Endothelial cell of umbilical vein (primary cell): ENCODE data around the gene SCAND1. TPM values are rescaled to one million over a fixed set of nuclear protein-coding genes. Genes with fewer than 3 reads are reported as not detected.

Experiments
- BruUV-seq: library from RNA; stranded (reverse); fragments of 400-500 nt; replicated peaks from 2 replicates; lab custom pipeline; 2021; lab: Mats Ljungman, UMichigan
- CTCF ChIA-PET: fragments of 300-600, 350-600 bp; sonication (Branson Sonifier 250); formaldehyde crosslinking; loops from one replicate; lab custom pipeline; 2021; ENCODE audit warnings: antibody characterized with exemption, inconsistent platforms; lab: Charles Lee
- POLR2A ChIA-PET: fragments of 300-600, 350-600 bp; sonication (Branson Sonifier 250); formaldehyde crosslinking; loops from one replicate; lab custom pipeline; 2021; ENCODE audit warnings: antibody characterized with exemption, inconsistent platforms; lab: Charles Lee
- DNase-seq: peaks from one replicate; pipeline ENCODE4 v3.0.0-alpha.2; 2011; ENCODE audit warnings: low read depth, low spot score
- FAIRE-seq: peaks from 2 replicates; lab custom pipeline; 2011; peaks lifted over from hg19 to GRCh38; lab: Jason Lieb, UNC
- H2AFZ ChIP-seq: 2 replicates; pipeline ENCODE4 v1.6.0; 2012; ENCODE audit warnings: low read depth, low read length, control low read depth, inconsistent platforms
- H3K27ac ChIP-seq: 2 replicates; pipeline ENCODE4 v1.5.1; 2011; ENCODE audit warnings: low read depth, mild to moderate bottlenecking, control low read depth, low read length, moderate library complexity; ENCODE audit not compliant: insufficient read depth
- H3K27me3 ChIP-seq, 2 experiments: 2 replicates each; pipeline versions ENCODE4 v1.6.0 to v1.6.1; 2011; ENCODE audit warnings: low read length in 2 of 2, mixed read lengths in 1 of 2; ENCODE audit not compliant: control insufficient read depth in 2 of 2, insufficient read depth in 2 of 2
- H3K36me3 ChIP-seq, 2 experiments: 2 replicates in 1 of 2; 3 replicates in 1 of 2; pipeline ENCODE4 v1.5.1; 2011; ENCODE audit warnings: low read length in 2 of 2, mild to moderate bottlenecking in 1 of 2, moderate library complexity in 1 of 2; ENCODE audit not compliant: control insufficient read depth in 2 of 2, insufficient read depth in 2 of 2; ENCODE audit errors: extremely low read depth in 1 of 2
- H3K4me1 ChIP-seq: 3 replicates; pipeline ENCODE4 v1.5.1; 2011; ENCODE audit warnings: mild to moderate bottlenecking, low read length; ENCODE audit not compliant: control insufficient read depth, insufficient read depth; ENCODE audit errors: extremely low read depth
- H3K4me2 ChIP-seq: 2 replicates; pipeline ENCODE4 v1.6.1; 2011; ENCODE audit warnings: low read length, control low read depth, mixed read lengths; ENCODE audit not compliant: insufficient read depth
- H3K4me3 ChIP-seq, 3 experiments: fragments of 200-600 bp in 1 of 3; sonication (generic), shearing (Covaris generic) in 1 of 3; replicated peaks in 1 of 3; 2 replicates each; pipeline ENCODE4 v1.5.1; 2011 to 2016; ENCODE audit warnings: control low read depth in 3 of 3, low read length in 3 of 3, mild to moderate bottlenecking in 2 of 3, inconsistent platforms in 1 of 3, low read depth in 1 of 3, moderate library complexity in 1 of 3; ENCODE audit not compliant: insufficient read depth in 1 of 3
- H3K79me2 ChIP-seq: 2 replicates; pipeline ENCODE4 v1.6.0; 2012; ENCODE audit warnings: low read length, inconsistent platforms; ENCODE audit not compliant: control insufficient read depth, insufficient read depth
- H3K9ac ChIP-seq: replicated peaks from 2 replicates; pipeline ENCODE3; 2011; ENCODE audit warnings: low read length, control low read depth; ENCODE audit not compliant: insufficient read depth; ENCODE audit errors: extremely low read depth
- H3K9me1 ChIP-seq: replicated peaks from 3 replicates; pipeline ENCODE4 v1.6.0; 2011; ENCODE audit warnings: mild to moderate bottlenecking, low read length; ENCODE audit not compliant: control insufficient read depth, insufficient read depth; ENCODE audit errors: extremely low read depth
- H3K9me3 ChIP-seq: replicated peaks from 2 replicates; pipeline ENCODE4 v1.5.1; 2012; ENCODE audit warnings: low read length, inconsistent platforms; ENCODE audit not compliant: control insufficient read depth, insufficient read depth
- H4K20me1 ChIP-seq: replicated peaks from 2 replicates; pipeline ENCODE3; 2011; ENCODE audit warnings: mild to moderate bottlenecking, low read length; ENCODE audit not compliant: control insufficient read depth, insufficient read depth; ENCODE audit errors: extremely low read depth
- EZH2 ChIP-seq: IDR thresholded peaks from 2 replicates; pipeline ENCODE4 v1.6.1; 2012; ENCODE audit warnings: borderline replicate concordance, low read depth, mild to moderate bottlenecking, moderate library complexity, low read length, inconsistent platforms; ENCODE audit not compliant: severe bottlenecking
- FOS ChIP-seq: IDR thresholded peaks from 2 replicates; pipeline ENCODE4 v1.6.1; 2011; ENCODE audit warnings: mild to moderate bottlenecking, low read length, moderate library complexity, borderline replicate concordance; ENCODE audit not compliant: insufficient read depth
- GATA2 ChIP-seq: IDR thresholded peaks from 2 replicates; pipeline ENCODE4 v1.7.0; 2011; ENCODE audit warnings: low read depth, mild to moderate bottlenecking, moderate library complexity, mixed read lengths, low read length; ENCODE audit not compliant: insufficient read length, insufficient read depth
- JUN ChIP-seq: IDR thresholded peaks from 2 replicates; pipeline ENCODE4 v1.6.1; 2011; ENCODE audit warnings: borderline replicate concordance, low read depth; ENCODE audit not compliant: insufficient read length, insufficient read depth
- MYC ChIP-seq: IDR thresholded peaks from one replicate; pipeline ENCODE4 v1.6.1; 2011; ENCODE audit warnings: mild to moderate bottlenecking, low read depth, low read length
- POLR2A ChIP-seq: IDR thresholded peaks from 2 replicates; pipeline ENCODE4 v1.6.1; 2012; ENCODE audit warnings: low read depth, mild to moderate bottlenecking, control low read depth, low read length
- POLR2AphosphoS5 ChIP-seq: IDR thresholded peaks from 2 replicates; pipeline ENCODE4 v1.6.1; 2012; ENCODE audit warnings: low read depth, mild to moderate bottlenecking, control low read depth, low read length, moderate library complexity; ENCODE audit not compliant: insufficient read depth
- dilution Hi-C: fragments of 300-500 bp; cut with MboI; formaldehyde crosslinking; loops from one replicate; pipeline ENCODE4 v1.15.0; 2019; ENCODE audit warnings: low sequenced_read_pairs; ENCODE audit not compliant: extremely low pct_ligation_motif_present
- intact Hi-C: fragments of 100-400 bp; cut with micrococcal nuclease; formaldehyde crosslinking; loops from one replicate; pipeline ENCODE4 v1.10.0; 2022
- polyA plus RNA-seq, 4 experiments: library from polyadenylated mRNA; depleted of rRNA in 3 of 4; stranded (reverse) in 3 of 4; unstranded in 1 of 4; fragments of >200 nt; gene quantifications; 2 replicates each; pipeline versions ENCODE4 v1.2.1 to v1.2.3, GENCODE V29; 2011 to 2012; ENCODE audit warnings: missing spikeins in 1 of 4
- total RNA-seq: library from RNA; stranded (reverse); gene quantifications from 2 replicates; pipeline ENCODE4 v1.2.3, GENCODE V29; 2021
- TF ChIP-seq, protein P1 (sequence below), 2 donors: IDR thresholded peaks; 1 replicate in 1 of 2; 2 replicates in 1 of 2; pipeline ENCODE4 v1.5.1; 2011; ENCODE audit warnings: low read length in 2 of 2, mild to moderate bottlenecking in 2 of 2, moderate library complexity in 2 of 2, control low read depth in 1 of 2, inconsistent platforms in 1 of 2, low read depth in 1 of 2; ENCODE audit not compliant: insufficient read depth in 1 of 2; ENCODE audit errors: extremely low read depth in 1 of 2
- TF ChIP-seq, protein P2 (sequence below): IDR thresholded peaks from 2 replicates; pipeline ENCODE4 v1.6.1; 2011; ENCODE audit not compliant: insufficient read depth, insufficient read length

SCAND1 gene
- total and polyA plus RNA-seq, 2 donors (not counting 3 experiments of a cell fraction or from before 2014, with no cell fraction given): 83.5 to 85.7 TPM

DNA sequence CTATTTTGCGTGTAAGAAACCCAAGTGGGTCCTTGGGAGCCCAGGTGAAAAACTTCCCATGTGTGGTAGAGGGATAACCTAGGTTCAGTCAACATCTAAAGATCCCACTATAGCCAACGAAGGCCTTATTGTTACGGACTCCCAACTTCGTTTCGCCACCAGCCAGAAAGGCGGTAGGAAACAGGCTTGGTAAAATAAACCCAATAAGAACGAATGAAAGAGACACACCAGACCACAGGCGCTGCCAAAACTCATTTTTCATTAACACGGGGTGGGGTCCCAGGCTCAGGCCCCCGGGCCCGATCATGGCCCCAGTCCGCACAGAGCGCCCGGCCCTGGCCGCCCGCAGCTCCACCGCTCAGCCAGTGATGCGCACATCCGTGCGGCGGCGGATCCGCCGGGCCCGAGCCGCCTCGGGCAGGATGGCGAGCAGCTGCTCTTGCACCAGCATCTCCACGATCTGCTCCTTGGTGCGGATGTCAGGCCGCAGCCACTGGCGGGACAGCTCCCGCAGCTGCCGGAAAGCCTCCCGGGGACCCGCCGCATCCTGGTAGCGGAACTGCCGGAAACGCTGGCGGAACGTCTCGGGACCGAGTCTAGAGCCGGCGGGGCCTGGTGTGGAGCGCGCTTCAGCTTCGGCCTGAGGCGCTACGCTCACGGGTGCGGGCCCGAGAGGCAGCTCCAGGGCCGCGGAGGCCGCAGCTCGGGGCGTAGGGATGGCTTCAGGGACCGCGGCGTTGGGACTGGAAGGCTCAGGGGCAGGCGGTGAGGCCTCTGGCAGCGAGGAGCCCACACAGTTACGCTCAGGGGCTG, 709 bp downstream of the SCAND1 start:
- no peaks in the 10 kb centered on the region for H3K9me1 ChIP-seq
- FAIRE-seq: peak; percentile 66
- ChIA-PET CTCF (interaction anchor here (0.6 to 3.9 kb wide), 37 partner anchors 8 to 352 kb away, joined by 3 to 38 read pairs (median 4); partner anchors contain the start of genes PHF20, RBM39 and ROMO1), POLR2A (interaction anchor here (0.6 to 1.5 kb wide), 8 partner anchors 11 to 539 kb away, joined by 3 to 6 read pairs (median 4); partner anchors contain the start of genes PHF20 and RBM39)
- H3K79me2 ChIP-seq: peaks cover 20% of the 10 kb centered on the region
- intact Hi-C loops (loop anchor here (1.0 to 5.0 kb wide), 4 partner anchors 111 to 336 kb away; partner anchors contain the start of genes RBM39 and SPAG4), dilution Hi-C loops (no loop called here)
- H3K27me3 ChIP-seq: no peaks in the 10 kb centered on the region
- H3K27ac ChIP-seq: peak overlapping the region; percentile 94
- H3K9ac ChIP-seq: peak overlapping the region; percentile 97
- TF ChIP-seq FOS (no peak), POLR2AphosphoS5 (no peak), EZH2 (no peak), GATA2 (no peak), POLR2A (no peak), MYC (no peak), JUN (no peak)
- TF ChIP-seq, protein P1, sequence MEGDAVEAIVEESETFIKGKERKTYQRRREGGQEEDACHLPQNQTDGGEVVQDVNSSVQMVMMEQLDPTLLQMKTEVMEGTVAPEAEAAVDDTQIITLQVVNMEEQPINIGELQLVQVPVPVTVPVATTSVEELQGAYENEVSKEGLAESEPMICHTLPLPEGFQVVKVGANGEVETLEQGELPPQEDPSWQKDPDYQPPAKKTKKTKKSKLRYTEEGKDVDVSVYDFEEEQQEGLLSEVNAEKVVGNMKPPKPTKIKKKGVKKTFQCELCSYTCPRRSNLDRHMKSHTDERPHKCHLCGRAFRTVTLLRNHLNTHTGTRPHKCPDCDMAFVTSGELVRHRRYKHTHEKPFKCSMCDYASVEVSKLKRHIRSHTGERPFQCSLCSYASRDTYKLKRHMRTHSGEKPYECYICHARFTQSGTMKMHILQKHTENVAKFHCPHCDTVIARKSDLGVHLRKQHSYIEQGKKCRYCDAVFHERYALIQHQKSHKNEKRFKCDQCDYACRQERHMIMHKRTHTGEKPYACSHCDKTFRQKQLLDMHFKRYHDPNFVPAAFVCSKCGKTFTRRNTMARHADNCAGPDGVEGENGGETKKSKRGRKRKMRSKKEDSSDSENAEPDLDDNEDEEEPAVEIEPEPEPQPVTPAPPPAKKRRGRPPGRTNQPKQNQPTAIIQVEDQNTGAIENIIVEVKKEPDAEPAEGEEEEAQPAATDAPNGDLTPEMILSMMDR (IDR thresholded peaks at IDR 0.05; ENCODE audit: extremely low read depth in 1 of 2, insufficient read depth in 1 of 2, low read depth in 1 of 2, low read length in 2 of 2): no peak
- TF ChIP-seq, protein P2, sequence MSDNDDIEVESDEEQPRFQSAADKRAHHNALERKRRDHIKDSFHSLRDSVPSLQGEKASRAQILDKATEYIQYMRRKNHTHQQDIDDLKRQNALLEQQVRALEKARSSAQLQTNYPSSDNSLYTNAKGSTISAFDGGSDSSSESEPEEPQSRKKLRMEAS: no peak
- TSS peak; percentile 66 for BruUV-seq
- H3K36me3 ChIP-seq: no peaks in the 10 kb centered on the region
- no peaks in the 10 kb centered on the region for H3K9me3 ChIP-seq
- peak overlapping the region; percentile 31 to 93 (median 75) for H3K4me3 ChIP-seq
- H4K20me1 ChIP-seq: no peaks in the 10 kb centered on the region
- DNase-seq: peak; percentile 72
- H3K4me2 ChIP-seq: peak overlapping the region; percentile 92
- peaks cover 17% of the 10 kb centered on the region for H3K4me1 ChIP-seq
- peak overlapping the region; percentile 26 for H2AFZ ChIP-seq
